IMR-90 (cell line): ENCODE results near the gene GPATCH2. TPM values are rescaled to one million over a fixed set of nuclear protein-coding genes. Genes with fewer than 3 reads are reported as not detected.

Experiments used
- ATAC-seq: fragments of 200-7000 bp; cut with Tn5 transposase; 2 replicates; pipeline ENCODE4 v1.9.1; 2020; ENCODE audit warnings: low read depth, mild to moderate bottlenecking, moderate library complexity
- BruUV-seq: library from RNA; stranded (reverse); fragments of 400-500 nt; replicated peaks from 2 replicates; lab custom pipeline; 2021; lab: Mats Ljungman, UMichigan
- CTCF ChIA-PET: fragments of 300-600 bp; formaldehyde crosslinking; extraction: SDS; loops from one replicate; lab custom pipeline; 2021; ENCODE audit warnings: antibody characterized with exemption; lab: Yijun Ruan, JAX
- POLR2A ChIA-PET: fragments of 300-600 bp; sonication (Branson Sonifier 250); formaldehyde crosslinking; loops from one replicate; lab custom pipeline; 2022; ENCODE audit warnings: antibody characterized with exemption; ENCODE audit not compliant: unreplicated experiment; lab: Charles Lee
- DNase-seq: peaks from one replicate; pipeline ENCODE4 v3.0.0; 2013
- H2AFZ ChIP-seq: replicated peaks from 2 replicates; pipeline ENCODE3; 2013; ENCODE audit warnings: low read length, mild to moderate bottlenecking; ENCODE audit not compliant: poor library complexity
- H2AK5ac ChIP-seq: 2 replicates; pipeline ENCODE4 v1.6.1; 2013; ENCODE audit warnings: low read depth, low read length, inconsistent platforms
- H2AK9ac ChIP-seq: replicated peaks from 2 replicates; pipeline ENCODE3; 2013; ENCODE audit warnings: mild to moderate bottlenecking, low read depth, low read length, moderate library complexity; ENCODE audit not compliant: poor library complexity
- H2BK120ac ChIP-seq: 2 replicates; pipeline ENCODE4 v1.6.1; 2013; ENCODE audit warnings: low read depth, low read length, inconsistent platforms
- H2BK15ac ChIP-seq: 3 replicates; pipeline ENCODE4 v1.6.1; 2013; ENCODE audit warnings: low read depth, low read length, inconsistent platforms
- H2BK20ac ChIP-seq: 2 replicates; pipeline ENCODE4 v1.6.1; 2013; ENCODE audit warnings: low read depth, mild to moderate bottlenecking, inconsistent platforms, low read length, moderate library complexity
- H2BK5ac ChIP-seq: 2 replicates; pipeline ENCODE4 v1.6.1; 2013; ENCODE audit warnings: mild to moderate bottlenecking, low read depth, low read length, inconsistent platforms; ENCODE audit not compliant: poor library complexity, severe bottlenecking
- H3K14ac ChIP-seq: replicated peaks from 2 replicates; pipeline ENCODE4 v1.6.1; 2013; ENCODE audit warnings: low read depth, low read length, inconsistent platforms
- H3K18ac ChIP-seq: 2 replicates; pipeline ENCODE4 v1.6.1; 2013; ENCODE audit warnings: low read depth, low read length, control low read depth
- H3K23ac ChIP-seq: 2 replicates; pipeline ENCODE4 v1.6.1; 2013; ENCODE audit warnings: low read depth, low read length, inconsistent platforms
- H3K27ac ChIP-seq: 2 replicates; pipeline ENCODE4 v1.5.1; 2013; ENCODE audit warnings: mild to moderate bottlenecking, control low read depth, low read length; ENCODE audit not compliant: insufficient read depth
- H3K27me3 ChIP-seq: 2 replicates; pipeline ENCODE4 v1.6.1; 2013; ENCODE audit warnings: low read length; ENCODE audit not compliant: control insufficient read depth, insufficient read depth
- H3K36me3 ChIP-seq: 2 replicates; pipeline ENCODE4 v1.6.1; 2013; ENCODE audit warnings: low read length, mixed read lengths; ENCODE audit not compliant: control insufficient read depth, insufficient read depth
- H3K4ac ChIP-seq: 2 replicates; pipeline ENCODE4 v1.6.1; 2013; ENCODE audit warnings: low read depth, low read length, inconsistent platforms
- H3K4me1 ChIP-seq: 2 replicates; pipeline ENCODE4 v1.6.1; 2013; ENCODE audit warnings: low read length, mixed read lengths; ENCODE audit not compliant: control insufficient read depth, insufficient read depth
- H3K4me2 ChIP-seq: 2 replicates; pipeline ENCODE4 v1.6.1; 2013; ENCODE audit warnings: low read depth, mild to moderate bottlenecking, control low read depth, low read length, moderate library complexity
- H3K4me3 ChIP-seq: 2 replicates; pipeline ENCODE4 v1.5.1; 2013; ENCODE audit warnings: low read depth, mild to moderate bottlenecking, control low read depth, low read length, moderate library complexity; ENCODE audit not compliant: insufficient read depth
- H3K56ac ChIP-seq: 2 replicates; pipeline ENCODE4 v1.6.1; 2013; ENCODE audit warnings: low read length, inconsistent platforms; ENCODE audit not compliant: insufficient read depth; ENCODE audit errors: extremely low read depth
- H3K79me1 ChIP-seq, 2 experiments: 2 replicates each; pipeline ENCODE4 v1.6.1; 2013; ENCODE audit warnings: low read length in 2 of 2, inconsistent platforms in 1 of 2, low read depth in 1 of 2
- H3K9ac ChIP-seq: 2 replicates; pipeline ENCODE4 v1.6.1; 2013; ENCODE audit warnings: low read depth, low read length, control low read depth
- H3K9me1 ChIP-seq: 2 replicates; pipeline ENCODE4 v1.6.1; 2013; ENCODE audit warnings: low read length, inconsistent platforms; ENCODE audit not compliant: insufficient read depth
- H3K9me3 ChIP-seq: 2 replicates; pipeline ENCODE4 v1.6.1; 2013; ENCODE audit warnings: low read length; ENCODE audit not compliant: control insufficient read depth, insufficient read depth
- H4K20me1 ChIP-seq: 2 replicates; pipeline ENCODE4 v1.6.1; 2013; ENCODE audit warnings: low read length, inconsistent platforms; ENCODE audit not compliant: insufficient read depth
- H4K5ac ChIP-seq: 2 replicates; pipeline ENCODE4 v1.6.1; 2013; ENCODE audit warnings: mild to moderate bottlenecking, low read depth, low read length, control low read depth
- H4K8ac ChIP-seq, 2 experiments: 2 replicates each; pipeline ENCODE4 v1.6.1; 2013; ENCODE audit warnings: low read depth in 2 of 2, low read length in 2 of 2, control low read depth in 1 of 2, inconsistent platforms in 1 of 2
- H4K91ac ChIP-seq: 2 replicates; pipeline ENCODE4 v1.6.1; 2013; ENCODE audit warnings: low read depth, low read length, inconsistent platforms; ENCODE audit not compliant: insufficient read depth
- BHLHE40 ChIP-seq: fragments of 150-350 bp; IDR thresholded peaks from 2 replicates; pipeline ENCODE4 v1.6.1; 2016; ENCODE audit warnings: mild to moderate bottlenecking, low read depth, low read length
- CEBPB ChIP-seq: IDR thresholded peaks from 2 replicates; pipeline ENCODE4 v1.6.1; 2012; ENCODE audit warnings: low read depth, low read length, improper control_type of control experiment
- CHD1 ChIP-seq: IDR thresholded peaks from 2 replicates; pipeline ENCODE4 v1.6.1; 2012; ENCODE audit warnings: low read depth, low read length, improper control_type of control experiment
- CTCF ChIP-seq: conservative IDR thresholded peaks from 2 replicates; pipeline ENCODE4 v1.5.1; 2012; ENCODE audit warnings: mild to moderate bottlenecking, low read depth, low read length, improper control_type of control experiment
- ELK1 ChIP-seq: fragments of 150-350 bp; IDR thresholded peaks from 2 replicates; pipeline ENCODE4 v1.6.1; 2016; ENCODE audit warnings: low read depth, mild to moderate bottlenecking, low read length, moderate library complexity, borderline replicate concordance
- FOS ChIP-seq: fragments of 150-350 bp; IDR thresholded peaks from 2 replicates; pipeline ENCODE4 v1.6.1; 2016; ENCODE audit warnings: low read depth, low read length
- MAFK ChIP-seq: IDR thresholded peaks from 2 replicates; pipeline ENCODE4 v1.6.1; 2012; ENCODE audit warnings: low read depth, low read length, improper control_type of control experiment
- MAZ ChIP-seq: IDR thresholded peaks from 2 replicates; pipeline ENCODE4 v1.6.1; 2012; ENCODE audit warnings: low read depth, mild to moderate bottlenecking, low read length, improper control_type of control experiment, moderate library complexity, borderline replicate concordance
- MXI1 ChIP-seq: IDR thresholded peaks from 2 replicates; pipeline ENCODE4 v1.6.1; 2012; ENCODE audit warnings: low read depth, mild to moderate bottlenecking, low read length, moderate library complexity, borderline replicate concordance
- NFE2L2 ChIP-seq: fragments of 150-350 bp; IDR thresholded peaks from 2 replicates; pipeline ENCODE4 v1.6.1; 2016; ENCODE audit warnings: low read depth, mild to moderate bottlenecking, low read length
- POLR2A ChIP-seq: IDR thresholded peaks from 2 replicates; pipeline ENCODE4 v1.6.1; 2012; ENCODE audit warnings: mild to moderate bottlenecking, low read depth, low read length
- RAD21 ChIP-seq: IDR thresholded peaks from 2 replicates; pipeline ENCODE4 v1.6.1; 2012; ENCODE audit warnings: low read length, improper control_type of control experiment
- RCOR1 ChIP-seq: IDR thresholded peaks from 2 replicates; pipeline ENCODE4 v1.6.1; 2012; ENCODE audit warnings: mild to moderate bottlenecking, low read length, improper control_type of control experiment; ENCODE audit not compliant: insufficient replicate concordance
- RFX5 ChIP-seq: IDR thresholded peaks from 2 replicates; pipeline ENCODE4 v1.8.0; 2012; ENCODE audit warnings: low read depth, mild to moderate bottlenecking, low read length, moderate library complexity
- SMC3 ChIP-seq: fragments of 150-350 bp; IDR thresholded peaks from 2 replicates; pipeline ENCODE4 v1.6.1; 2016; ENCODE audit warnings: low read depth, mild to moderate bottlenecking, antibody characterized with exemption, low read length, moderate library complexity
- USF2 ChIP-seq: fragments of 150-350 bp; IDR thresholded peaks from 2 replicates; pipeline ENCODE4 v1.6.1; 2017; ENCODE audit warnings: mild to moderate bottlenecking, antibody characterized with exemption, low read length, low read depth
- WGBS, 2 experiments: methylation state at CpG; one replicate each; pipeline versions ENCODE4 v1.1.5 to v1.1.7; 2013; ENCODE audit warnings: missing lambda C conversion rate in 2 of 2; ENCODE audit not compliant: insufficient read length in 1 of 2; ENCODE audit errors: extremely low coverage in 2 of 2; 5-methylcytosine and 5-hydroxymethylcytosine counted together
- dilution Hi-C: fragments of 300-500 bp; cut with HindIII; formaldehyde crosslinking; loops from one replicate; pipeline ENCODE4 v1.14.3; 2018; ENCODE audit warnings: low sequenced_read_pairs; ENCODE audit not compliant: unreplicated experiment
- in situ Hi-C: fragments of 300-500 bp; cut with MboI; formaldehyde crosslinking; loops from 3 replicates; pipeline ENCODE4 v1.14.3; 2019; ENCODE audit warnings: low sequenced_read_pairs, inconsistent platforms, mixed read lengths
- intact Hi-C: fragments of 100-400 bp; cut with micrococcal nuclease; formaldehyde crosslinking; loops from 2 replicates; pipeline ENCODE4 v1.10.0; 2022
- polyA plus RNA-seq, 3 experiments: library from polyadenylated mRNA; depleted of rRNA; stranded (reverse); fragments of >200 nt; gene quantifications; 2 replicates each; pipeline ENCODE4 v1.2.3, GENCODE V29; 2012; ENCODE audit warnings: low replicate concordance in 1 of 3
- total RNA-seq: library from RNA; depleted of rRNA; stranded (reverse); fragments of >200 nt; gene quantifications from 2 replicates; pipeline ENCODE4 v1.2.3, GENCODE V29; 2012

The GPATCH2 gene
- total and polyA plus RNA-seq, 2 of the 4 experiments (the other 2 are of a cell fraction), result 4.7 to 11.8 TPM

GRCh38 chr1:217614200-217614712 lies 16.6 kb downstream of the GPATCH2 start:
- H3K4me1 ChIP-seq, result no peaks in the 10 kb centered on the region
- H3K18ac ChIP-seq, result no peak overlapping the region
- dilution Hi-C loops (no loop called here), in situ Hi-C loops (no loop called here), intact Hi-C loops (no loop called here)
- no peak overlapping the region for H2AK5ac ChIP-seq
- no peak overlapping the region for H3K4me3 ChIP-seq
- POLR2A ChIA-PET, result no interaction called here
- WGBS, 2 experiments, result 60% methylated on average over 1 of the region's 3 CpGs; no CpG with 5 or more reads in 1 of the 2 experiments
- DNase-seq, result no peak
- H2BK120ac ChIP-seq, result no peak overlapping the region
- H3K9ac ChIP-seq, result no peak overlapping the region
- no peak overlapping the region for H3K14ac ChIP-seq
- no peak overlapping the region for H4K8ac ChIP-seq
- no peak for ATAC-seq
- BruUV-seq, result no TSS peak
- H2AFZ ChIP-seq, result no peak overlapping the region
- H3K9me1 ChIP-seq, result peaks cover 3% of the 10 kb centered on the region; the same call in 1 of the 2 replicates
- H3K36me3 ChIP-seq, result peaks cover 11% of the 10 kb centered on the region; the same call in 1 of the 2 replicates
- H4K20me1 ChIP-seq, result peaks cover 5% of the 10 kb centered on the region; the same call in 1 of the 2 replicates
- no peaks in the 10 kb centered on the region for H3K9me3 ChIP-seq
- H2BK15ac ChIP-seq, result no peak overlapping the region
- no peak overlapping the region for H2AK9ac ChIP-seq
- no peaks in the 10 kb centered on the region for H3K27me3 ChIP-seq
- H3K4me2 ChIP-seq, result no peak overlapping the region
- TF ChIP-seq MAFK (no peak), RFX5 (no peak), MAZ (no peak), FOS (no peak), CEBPB (no peak), CHD1 (no peak), CTCF (no peak), SMC3 (no peak), RAD21 (no peak), MXI1 (no peak), RCOR1 (no peak), BHLHE40 (no peak), USF2 (no peak), POLR2A (no peak), NFE2L2 (no peak), ELK1 (no peak)
- peaks cover 2 to 14% of the 10 kb centered on the region in 2 experiments; a peak in 2 of 4 replicates for H3K79me1 ChIP-seq
- CTCF ChIA-PET, result interaction anchor here (0.7 kb wide), 1 partner anchor 1235 kb away, joined by 5 read pairs; no protein-coding TSS in a partner anchor
- no peak overlapping the region for H2BK20ac ChIP-seq
- H4K5ac ChIP-seq, result no peak overlapping the region
- H3K56ac ChIP-seq, result no peak overlapping the region
- H2BK5ac ChIP-seq, result no peak overlapping the region
- no peak overlapping the region for H3K4ac ChIP-seq
- no peak overlapping the region for H4K91ac ChIP-seq
- no peak overlapping the region for H3K27ac ChIP-seq
- H3K23ac ChIP-seq, result no peak overlapping the region
